Upper lobe of left lung (tissue), 4 donors: Measurements from ENCODE around the gene ECSCR.
"Not testable (repeated sequence)": the region's sequence is repeated elsewhere in the genome, so short reads cannot be mapped to it uniquely, and the experiment has no call there.

Source experiments
- POLR2A ChIP-seq, 4 donors: fragments of 450-650 bp; IDR thresholded peaks; one replicate each; pipeline ENCODE4 v1.5.1; 2016 to 2017; ENCODE audit warnings: antibody characterized with exemption in 4 of 4, mild to moderate bottlenecking in 2 of 4
- POLR2AphosphoS5 ChIP-seq, 2 donors: sonication (generic); formaldehyde crosslinking; IDR thresholded peaks; one replicate each; pipeline ENCODE4 v1.5.1; 2017; ENCODE audit warnings: antibody characterized with exemption in 2 of 2

DNA sequence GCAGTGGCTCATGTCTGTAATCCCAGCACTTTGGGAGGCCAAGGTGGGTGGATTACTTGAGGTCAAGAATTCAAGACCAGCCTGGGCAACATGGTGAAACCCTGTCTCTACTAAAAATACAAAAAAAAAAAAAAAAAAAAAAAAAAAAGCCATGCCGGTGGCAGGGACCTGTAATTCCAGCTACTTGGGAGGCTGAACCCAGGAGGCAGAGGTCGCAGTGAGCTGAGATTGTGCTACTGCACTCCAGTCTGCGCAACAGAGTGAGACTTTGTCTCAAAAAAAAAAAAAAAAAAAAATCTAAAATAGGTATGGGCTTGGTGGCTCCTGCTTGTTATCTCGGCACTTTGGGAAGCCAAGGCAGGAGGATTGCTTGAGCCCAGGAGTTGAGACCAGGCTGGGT is 17.2 kb upstream of the ECSCR start:
- TF ChIP-seq POLR2A, POLR2AphosphoS5 (IDR thresholded peaks at IDR 0.05): not testable (repeated sequence)
